PC-9 (cell line): ENCODE results near the gene IL1RL2. TPM values are rescaled to one million over a fixed set of nuclear protein-coding genes. Genes with fewer than 3 reads are reported as not detected.

ENCODE experiments used
- BruUV-seq: library from RNA; stranded (reverse); fragments of 400-500 nt; replicated peaks from 2 replicates; lab custom pipeline; 2021; lab: Mats Ljungman, UMichigan
- CTCF ChIA-PET: fragments of 300-600 bp; sonication (Branson Sonifier 250); formaldehyde crosslinking; loops from one replicate; lab custom pipeline; 2022; ENCODE audit warnings: antibody characterized with exemption; lab: Charles Lee
- POLR2A ChIA-PET: fragments of 300-600 bp; sonication (Branson Sonifier 250); formaldehyde crosslinking; loops from one replicate; lab custom pipeline; 2022; ENCODE audit warnings: antibody characterized with exemption; ENCODE audit not compliant: unreplicated experiment; lab: Charles Lee
- DNase-seq, 2 experiments: peaks; one replicate each; pipeline versions ENCODE4 v3.0.0 to v3.0.0-alpha.2; 2015 to 2022; ENCODE audit warnings: mixed read lengths in 1 of 2
- H2AFZ ChIP-seq: fragments of 200-600 bp; sonication (generic); 2 replicates; pipeline ENCODE4 v1.8.1; 2017; ENCODE audit warnings: antibody characterized with exemption
- H3F3A ChIP-seq: fragments of 200-600 bp; sonication (generic); 2 replicates; pipeline ENCODE4 v1.8.1; 2017; ENCODE audit warnings: antibody characterized with exemption, mild to moderate bottlenecking, low read depth; ENCODE audit not compliant: insufficient read depth
- H3K27ac ChIP-seq: fragments of 200-600 bp; sonication (generic); 2 replicates; pipeline ENCODE4 v1.6.1; 2016; ENCODE audit warnings: mixed run types
- H3K27me3 ChIP-seq: fragments of 200-600 bp; sonication (generic); 2 replicates; pipeline ENCODE4 v1.6.1; 2016; ENCODE audit warnings: low read depth, mixed run types; ENCODE audit not compliant: insufficient read depth
- H3K36me3 ChIP-seq: fragments of 200-600 bp; sonication (generic); 2 replicates; pipeline ENCODE4 v1.6.1; 2016; ENCODE audit warnings: low read depth, mixed run types
- H3K4me1 ChIP-seq: fragments of 200-600 bp; sonication (generic); replicated peaks from 2 replicates; pipeline ENCODE4 v1.6.1; 2016; ENCODE audit warnings: mixed run types; ENCODE audit not compliant: insufficient read depth
- H3K4me2 ChIP-seq: fragments of 200-600 bp; sonication (generic); 2 replicates; pipeline ENCODE4 v1.6.1; 2017; ENCODE audit warnings: mixed run types
- H3K4me3 ChIP-seq: fragments of 200-600 bp; sonication (generic); 2 replicates; pipeline ENCODE4 v1.6.1; 2016; ENCODE audit warnings: mixed run types
- H3K79me2 ChIP-seq: fragments of 200-600 bp; sonication (generic); 2 replicates; pipeline ENCODE4 v1.6.1; 2017; ENCODE audit warnings: low read depth, mixed run types
- H3K9me2 ChIP-seq: fragments of 200-600 bp; sonication (generic); 2 replicates; pipeline ENCODE4 v1.8.1; 2017; ENCODE audit warnings: mild to moderate bottlenecking; ENCODE audit not compliant: insufficient read depth
- H3K9me3 ChIP-seq: fragments of 200-600 bp; sonication (generic); 2 replicates; pipeline ENCODE4 v1.8.1; 2016; ENCODE audit warnings: low read depth; ENCODE audit not compliant: insufficient read depth
- H4K20me1 ChIP-seq: fragments of 200-600 bp; sonication (generic); 2 replicates; pipeline ENCODE4 v1.8.1; 2017; ENCODE audit not compliant: insufficient read depth
- CTCF ChIP-seq: fragments of 200-600 bp; sonication (generic); conservative IDR thresholded peaks from 2 replicates; pipeline ENCODE4 v1.6.1; 2017; ENCODE audit warnings: mixed run types, antibody characterized with exemption, mild to moderate bottlenecking, moderate library complexity
- EZH2 ChIP-seq: fragments of 200-600 bp; sonication (generic); IDR thresholded peaks from 2 replicates; pipeline ENCODE4 v1.8.0; 2017; ENCODE audit warnings: antibody characterized with exemption, low read depth
- intact Hi-C: fragments of 100-400 bp; cut with micrococcal nuclease; formaldehyde crosslinking; loops from one replicate; pipeline ENCODE4 v1.10.0; 2022; ENCODE audit not compliant: unreplicated experiment
- total RNA-seq: library from RNA; stranded (reverse); gene quantifications from 2 replicates; pipeline ENCODE4 v1.2.3, GENCODE V29; 2021

The IL1RL2 gene
- total RNA-seq, 1 experiment from 2014 or later = 1.9 TPM

DNA sequence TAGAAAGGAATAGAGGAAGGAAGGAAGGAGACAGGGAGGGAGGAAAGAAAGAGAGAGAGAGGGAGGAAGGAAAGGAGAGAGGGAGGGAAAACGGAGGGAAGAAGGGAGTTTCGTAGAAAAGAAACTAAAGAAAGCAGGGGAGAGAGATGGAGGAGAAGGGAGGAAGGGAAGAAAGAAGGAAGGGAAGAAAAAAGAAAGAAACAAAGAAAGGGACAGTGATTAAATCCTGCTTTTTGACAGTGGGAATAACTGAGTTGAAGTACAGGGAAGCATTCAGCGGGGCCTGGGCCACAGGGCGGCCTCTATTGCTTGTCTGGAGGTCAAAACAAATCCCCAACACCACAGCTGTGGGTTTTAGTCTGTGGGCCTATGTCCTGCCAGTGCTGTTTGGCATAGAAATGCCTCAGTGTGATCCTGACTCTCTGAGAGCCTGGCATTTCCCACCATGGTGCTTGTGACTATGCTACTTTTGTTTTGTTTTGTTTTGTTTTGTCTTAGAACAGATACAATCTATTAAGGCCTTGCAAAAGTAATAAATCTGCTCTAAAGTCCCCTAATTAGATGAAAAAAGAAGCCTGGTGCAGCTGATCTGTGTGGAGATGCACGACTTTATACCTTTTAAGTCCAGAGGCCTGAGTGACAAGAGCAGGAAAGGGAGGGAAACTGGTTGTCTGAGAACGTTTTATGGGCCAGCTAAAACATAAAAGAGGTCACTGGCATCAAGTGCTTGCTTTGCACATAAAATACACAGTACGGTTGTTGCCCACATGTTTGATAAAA lies 40.0 kb downstream of the IL1RL2 start:
- BruUV-seq = no TSS peak
- CTCF ChIA-PET = interaction anchor here (0.6 kb wide), 1 partner anchor 58 kb away, joined by 7 read pairs; no protein-coding TSS in a partner anchor
- TF ChIP-seq EZH2 (no peak), CTCF (no peak)
- H4K20me1 ChIP-seq = no peaks in the 10 kb centered on the region
- H3K27ac ChIP-seq = peak overlapping the region; percentile 89
- peaks cover 28% of the 10 kb centered on the region for H3K4me1 ChIP-seq
- no peaks in the 10 kb centered on the region for H3K27me3 ChIP-seq
- no peaks in the 10 kb centered on the region for H3K36me3 ChIP-seq
- H3K9me2 ChIP-seq = no peaks in the 10 kb centered on the region
- H3F3A ChIP-seq = peaks cover 16% of the 10 kb centered on the region
- H2AFZ ChIP-seq = peak overlapping the region; percentile 78
- H3K4me2 ChIP-seq = peak overlapping the region; percentile 79
- H3K79me2 ChIP-seq = no peaks in the 10 kb centered on the region
- intact Hi-C loops = no loop called here
- no peak overlapping the region; the same call in 1 of the 2 replicates for H3K4me3 ChIP-seq
- DNase-seq = no peak
- H3K9me3 ChIP-seq = no peaks in the 10 kb centered on the region
- POLR2A ChIA-PET = no interaction called here

GRCh38 chr2:102229141-102229769 lies 42.4 kb downstream of the IL1RL2 start:
- H3K4me3 ChIP-seq = no peak overlapping the region
- no peak for TF ChIP-seq EZH2
- no peak for TF ChIP-seq CTCF
- no peak overlapping the region for H3K4me2 ChIP-seq
- CTCF ChIA-PET = no interaction called here
- POLR2A ChIA-PET = interaction anchor here (0.6 kb wide), 1 partner anchor 16 kb away, joined by 4 read pairs; no protein-coding TSS in a partner anchor
- intact Hi-C loops = no loop called here
- no peaks in the 10 kb centered on the region for H3K36me3 ChIP-seq
- peaks cover 16% of the 10 kb centered on the region for H3F3A ChIP-seq
- no peaks in the 10 kb centered on the region for H3K27me3 ChIP-seq
- H3K79me2 ChIP-seq = no peaks in the 10 kb centered on the region
- no TSS peak for BruUV-seq
- H3K9me2 ChIP-seq = no peaks in the 10 kb centered on the region
- H4K20me1 ChIP-seq = no peaks in the 10 kb centered on the region
- no peak overlapping the region for H2AFZ ChIP-seq
- no peak overlapping the region for H3K27ac ChIP-seq
- peaks cover 28% of the 10 kb centered on the region for H3K4me1 ChIP-seq
- no peaks in the 10 kb centered on the region for H3K9me3 ChIP-seq
- no peak for DNase-seq

DNA sequence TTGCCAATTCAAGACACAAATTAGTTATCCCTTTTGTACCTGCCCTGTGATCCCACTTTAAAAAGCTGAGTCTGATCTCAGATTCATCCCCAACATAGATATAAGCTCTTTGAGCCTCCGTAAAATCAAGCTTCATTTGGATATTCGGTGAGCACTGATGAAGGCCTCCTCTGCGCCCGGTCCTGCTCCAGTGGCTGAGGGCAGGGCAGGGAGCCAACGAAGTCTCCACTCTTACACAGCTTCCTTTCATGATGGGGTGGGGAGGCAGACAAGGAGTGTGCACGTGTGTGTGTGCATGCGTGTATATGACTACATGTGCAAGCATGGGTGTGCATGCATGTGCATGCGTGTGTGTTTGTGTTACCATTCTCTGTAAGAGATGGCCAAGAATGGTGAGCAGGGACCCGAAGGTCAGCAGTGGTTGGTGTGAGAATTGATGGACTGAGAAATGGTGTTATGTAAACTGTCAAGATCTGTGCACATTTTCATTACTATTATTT lies 43.6 kb downstream of the IL1RL2 start:
- TF ChIP-seq CTCF = no peak
- TF ChIP-seq EZH2 = no peak
- Histone ChIP-seq H3K4me1 (peaks cover 28% of the 10 kb centered on the region), H3K79me2 (no peaks in the 10 kb centered on the region), H3K9me2 (no peaks in the 10 kb centered on the region), H3K4me2 (no peak overlapping the region), H3F3A (peaks cover 16% of the 10 kb centered on the region), H3K27me3 (no peaks in the 10 kb centered on the region), H3K27ac (no peak overlapping the region), H4K20me1 (no peaks in the 10 kb centered on the region), H3K36me3 (no peaks in the 10 kb centered on the region), H2AFZ (no peak overlapping the region), H3K4me3 (no peak overlapping the region), H3K9me3 (no peaks in the 10 kb centered on the region)
- POLR2A ChIA-PET = no interaction called here
- BruUV-seq = no TSS peak
- CTCF ChIA-PET = no interaction called here
- DNase-seq = no peak
- intact Hi-C loops = no loop called here
